Activated CD8-positive, alpha-beta memory T cell treated with anti-CD3 and anti-CD28 coated beads, Interleukin-2, amount 50 U/mL, for 1 hour (primary cell): ENCODE results near the gene TARS3.

Experiments used
- DNase-seq: peaks from one replicate; pipeline ENCODE4 v3.0.0-alpha.2; 2020; ENCODE audit errors: extremely low read depth

TARS3 gene

GRCh38 chr15:101698314-101698713 lies 26.0 kb downstream of the TARS3 start:
- no peak for DNase-seq

- DNase-seq, result no peak
Observed at GRCh38 chr15:101697488-101697887, 26.8 kb downstream of the TARS3 start.

DNA sequence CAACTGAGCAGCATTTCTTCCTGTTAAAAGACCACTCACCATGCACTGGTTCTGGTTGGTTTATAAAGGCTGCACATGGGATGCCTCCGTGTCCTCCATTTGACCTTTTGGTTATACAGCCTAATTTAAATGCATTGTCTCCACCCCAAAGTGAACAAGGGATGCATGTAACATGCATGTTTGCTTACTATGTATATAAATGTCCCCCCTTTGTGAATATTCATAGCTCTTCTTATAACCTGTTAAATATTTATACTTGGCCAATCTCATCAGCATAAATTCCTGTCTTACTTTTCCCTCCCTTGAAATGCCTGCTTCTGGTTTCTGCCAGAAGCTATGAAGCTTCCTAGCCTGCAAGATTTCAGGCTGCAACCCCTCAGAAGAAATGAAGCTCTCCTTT lies 27.4 kb downstream of the TARS3 start:
- DNase-seq, result no peak

DNA sequence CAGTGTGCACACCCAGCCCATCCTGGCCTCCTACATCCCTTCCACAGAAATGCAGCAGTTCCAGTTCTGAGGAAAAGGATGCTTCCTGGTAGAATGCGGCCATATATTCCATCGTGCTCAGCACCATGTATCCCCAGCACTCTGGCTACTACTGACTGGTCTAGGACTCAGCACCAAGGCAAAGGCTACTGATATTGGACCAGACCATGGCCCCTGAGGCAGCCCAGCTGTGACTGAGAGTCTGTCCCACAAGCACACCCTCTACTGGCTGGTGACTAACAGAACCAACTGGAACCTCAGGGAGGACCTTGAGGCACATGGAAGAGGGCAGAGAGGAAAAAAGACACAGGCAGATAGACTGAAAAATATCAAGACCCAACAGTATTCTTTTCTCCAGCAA lies 30.0 kb downstream of the TARS3 start:
- DNase-seq, result no peak

GRCh38 chr15:101692801-101693598 lies 31.3 kb downstream of the TARS3 start:
- DNase-seq, result no peak

DNA sequence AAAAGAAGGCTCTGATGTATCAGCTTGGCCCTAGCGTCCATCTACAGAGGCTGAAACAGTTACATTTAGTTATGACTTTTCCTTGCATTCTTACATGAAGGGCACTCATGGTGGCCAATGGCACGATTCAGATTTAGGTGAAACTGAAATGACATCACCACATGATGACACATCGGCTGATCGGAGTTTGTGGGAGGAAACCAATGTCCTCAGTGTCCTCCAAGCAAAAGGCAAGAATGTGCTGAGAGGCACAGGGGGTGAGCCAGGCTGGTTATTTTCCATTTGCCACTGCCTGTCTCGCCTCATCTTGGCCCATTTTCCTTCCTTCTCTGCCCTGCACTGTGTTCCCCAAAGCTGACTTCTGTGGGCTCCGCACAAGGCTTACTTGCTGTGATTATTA lies 34.4 kb downstream of the TARS3 start:
- no peak for DNase-seq

- no peak for DNase-seq
Observed at GRCh38 chr15:101686718-101687117, 37.6 kb downstream of the TARS3 start.

DNA sequence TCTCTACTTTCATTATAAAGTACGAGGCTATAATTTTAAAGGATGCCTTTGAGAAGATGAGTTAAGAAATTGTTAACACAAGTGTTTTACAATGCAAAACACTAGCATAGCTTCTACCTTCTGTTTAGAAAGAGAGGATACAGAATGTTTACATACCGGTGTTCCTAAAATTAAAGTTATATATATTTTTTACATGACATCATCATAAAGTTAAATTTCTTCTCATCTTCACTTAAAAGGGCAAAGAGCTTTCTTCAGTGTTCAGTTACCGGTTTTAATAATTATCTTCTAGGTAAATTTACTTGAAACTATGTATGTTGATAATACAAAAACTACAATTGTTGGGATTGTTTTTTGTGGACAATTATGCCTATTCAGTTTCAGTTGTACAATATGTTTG lies 39.4 kb downstream of the TARS3 start:
- no peak for DNase-seq

DNA sequence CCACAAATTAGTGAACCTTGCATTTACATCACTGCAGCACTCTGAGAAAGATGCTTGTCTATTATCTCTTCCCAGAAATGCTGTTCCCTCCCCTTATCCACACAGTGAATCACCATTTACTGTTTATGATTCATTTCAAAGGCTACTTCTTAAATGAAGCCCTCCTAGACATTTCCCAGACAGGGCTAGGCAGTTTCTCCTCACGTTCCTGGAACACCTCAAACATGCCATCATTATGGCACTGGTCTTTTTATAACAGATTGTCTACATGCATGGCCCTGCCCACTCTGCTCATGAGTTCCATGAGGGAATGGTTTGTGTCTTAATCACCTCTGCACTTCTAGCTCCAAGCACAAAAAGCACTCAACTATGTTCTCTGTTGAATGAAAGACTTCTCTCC lies 39.9 kb downstream of the TARS3 start:
- no peak for DNase-seq

DNA sequence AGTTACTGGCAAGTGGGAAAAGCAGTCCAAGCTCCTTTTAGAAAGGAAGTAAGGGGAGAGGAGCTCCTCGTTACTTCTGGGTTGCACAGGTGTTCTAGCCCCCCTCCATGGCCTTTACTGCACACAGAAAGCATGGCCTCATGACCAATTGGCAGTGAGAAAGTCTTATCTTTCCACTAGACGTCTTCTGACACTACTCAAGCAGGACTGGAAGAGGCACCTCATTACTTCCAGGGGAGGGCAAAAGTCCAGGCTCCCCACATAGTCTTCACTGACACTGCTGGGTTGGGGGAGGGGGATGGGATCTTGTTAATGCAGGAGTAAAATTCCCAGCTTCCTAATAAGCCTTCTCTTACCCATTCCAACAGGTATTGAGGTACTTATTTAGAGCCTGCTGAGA lies 44.5 kb downstream of the TARS3 start:
- DNase-seq, result no peak

DNA sequence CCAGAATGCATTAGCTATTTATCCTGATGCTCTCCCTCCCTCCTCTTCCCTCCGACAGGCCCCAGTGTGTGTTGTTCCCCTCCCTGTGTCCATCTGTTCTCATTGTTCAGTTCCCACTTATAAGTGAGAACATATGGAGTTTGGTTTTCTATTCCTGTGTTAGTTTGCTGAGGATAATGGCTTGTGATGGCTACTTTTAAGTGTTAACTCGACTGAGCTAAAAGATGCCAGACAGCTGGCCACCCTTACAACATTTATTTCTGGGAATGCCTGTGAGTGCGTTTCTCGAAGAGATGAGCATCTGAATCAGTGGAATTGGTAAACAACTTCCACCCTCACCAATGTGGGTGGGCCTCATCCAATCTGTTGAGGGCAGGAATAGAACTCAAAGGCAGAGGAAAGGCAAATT lies 47.3 kb downstream of the TARS3 start:
- DNase-seq, result no peak

DNA sequence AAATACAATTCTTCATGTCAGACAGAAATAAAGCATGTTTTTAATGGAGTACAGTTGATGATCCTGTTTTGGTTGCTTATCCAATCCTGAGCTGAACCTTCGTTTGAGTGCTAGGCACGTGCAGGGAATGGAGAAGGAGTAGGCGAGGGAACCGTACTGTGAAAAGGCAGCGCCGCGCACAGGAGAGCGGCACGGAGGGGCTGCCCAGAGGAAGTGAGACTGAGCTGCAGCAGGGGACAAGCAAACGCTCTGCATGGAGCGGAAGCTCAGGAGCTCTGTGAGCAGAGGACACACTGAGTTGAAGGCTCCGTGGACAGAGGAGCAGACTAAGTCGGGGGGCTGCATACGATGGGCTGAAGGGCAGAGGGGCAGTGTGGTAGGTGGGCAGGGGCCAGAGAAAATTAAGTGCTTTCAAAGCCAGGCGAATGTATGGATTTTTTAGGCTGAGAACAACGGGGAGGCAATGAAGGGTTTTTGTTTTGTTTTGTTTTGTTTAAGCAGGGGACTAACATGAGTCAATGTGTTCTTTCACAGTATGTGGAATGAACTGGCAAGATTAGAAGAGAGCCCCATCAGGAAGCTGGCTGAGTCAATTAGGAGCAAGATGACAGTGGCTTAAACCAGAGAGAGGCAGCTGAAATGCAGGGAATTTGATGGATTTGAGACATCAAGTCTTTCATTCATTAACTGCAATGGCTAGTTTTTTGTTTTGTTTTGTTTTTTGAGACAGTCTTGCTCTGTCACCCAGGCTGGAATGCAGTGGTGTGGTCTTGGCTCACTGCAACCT lies 48.3 kb downstream of the TARS3 start:
- no peak for DNase-seq

GRCh38 chr15:101675015-101675414 lies 49.3 kb downstream of the TARS3 start:
- DNase-seq, result no peak

DNA sequence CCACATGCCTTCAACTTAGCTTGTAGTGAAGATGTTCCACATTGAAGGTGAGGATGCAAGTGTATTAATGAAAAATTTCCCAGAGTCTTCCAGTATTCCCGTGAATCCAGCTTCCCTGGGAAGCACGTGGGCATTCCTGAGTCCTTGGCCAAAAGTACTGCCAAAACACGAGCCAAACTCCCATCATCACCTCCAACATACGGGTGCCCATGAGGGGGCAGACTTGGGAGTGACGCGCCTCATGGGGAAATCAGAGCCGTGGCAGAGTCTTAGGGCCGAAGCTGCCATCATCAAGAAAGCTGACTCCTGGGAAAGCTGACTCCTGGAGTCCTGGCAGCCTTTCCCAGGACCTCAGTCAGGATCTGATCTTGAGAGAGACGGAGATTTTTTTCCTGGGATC lies 52.0 kb downstream of the TARS3 start:
- DNase-seq, result no peak

DNA sequence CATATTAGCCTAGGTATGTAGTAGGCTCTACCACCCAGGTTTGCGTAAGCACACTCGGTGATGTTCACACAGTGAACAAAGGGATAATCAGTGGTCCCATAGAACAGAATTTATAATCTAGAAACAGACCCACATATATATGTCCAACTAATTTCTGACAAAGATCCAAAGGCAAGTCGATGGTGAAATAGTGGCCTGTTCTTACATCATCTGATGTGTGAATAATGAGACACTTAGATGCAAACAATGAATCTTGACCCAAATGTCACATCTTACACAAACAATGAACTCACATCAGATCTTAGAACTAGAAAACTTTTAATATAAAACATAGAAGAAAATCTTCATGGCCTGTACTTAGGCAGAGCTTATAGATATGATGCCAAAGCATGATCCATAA lies 54.5 kb downstream of the TARS3 start:
- no peak for DNase-seq

DNA sequence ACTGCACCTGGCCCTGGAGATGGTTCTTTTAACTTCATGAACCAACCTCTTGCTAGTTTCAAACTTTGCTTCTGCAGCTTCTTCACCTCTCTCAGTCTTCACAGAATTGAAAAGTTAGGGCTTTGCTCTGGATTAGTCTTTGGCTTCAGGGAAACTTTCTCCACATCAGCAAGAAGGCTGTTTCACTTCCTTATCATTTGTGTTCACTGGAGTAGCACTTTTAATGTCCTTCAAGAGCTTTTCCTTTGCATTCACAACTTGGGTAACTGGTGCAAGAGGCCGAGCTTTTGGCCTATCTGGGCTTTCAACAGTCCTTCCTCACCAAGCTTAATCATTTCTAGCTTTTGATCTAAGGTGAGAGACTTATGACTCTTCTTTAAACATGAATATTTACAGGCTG lies 56.4 kb downstream of the TARS3 start:
- DNase-seq, result no peak

- no peak for DNase-seq
Observed at GRCh38 chr15:101664303-101664913, 59.9 kb downstream of the TARS3 start.

- DNase-seq, result no peak
Observed at GRCh38 chr15:101662203-101662602, 62.1 kb downstream of the TARS3 start.

DNA sequence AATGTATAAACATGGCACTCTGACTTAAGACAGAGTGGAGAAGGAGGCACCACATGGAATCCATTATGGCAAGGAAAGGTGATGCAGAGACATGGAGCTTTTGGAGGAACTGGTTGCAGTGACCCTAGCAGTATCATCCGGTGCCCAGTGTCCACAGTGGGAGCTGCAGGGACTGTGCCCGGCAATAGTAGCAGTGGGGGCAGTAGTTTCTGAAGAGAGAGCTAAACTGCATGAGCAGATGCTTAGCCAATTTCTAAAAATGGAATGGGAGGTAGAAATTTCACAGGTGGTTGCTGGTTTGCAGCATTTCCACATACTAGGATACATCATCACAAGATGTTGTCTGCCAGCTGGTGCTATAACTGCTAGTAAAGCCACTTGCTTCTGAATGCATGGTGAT lies 64.3 kb downstream of the TARS3 start:
- no peak for DNase-seq

- no peak for DNase-seq
Observed at GRCh38 chr15:101657968-101658784, 66.1 kb downstream of the TARS3 start.

DNA sequence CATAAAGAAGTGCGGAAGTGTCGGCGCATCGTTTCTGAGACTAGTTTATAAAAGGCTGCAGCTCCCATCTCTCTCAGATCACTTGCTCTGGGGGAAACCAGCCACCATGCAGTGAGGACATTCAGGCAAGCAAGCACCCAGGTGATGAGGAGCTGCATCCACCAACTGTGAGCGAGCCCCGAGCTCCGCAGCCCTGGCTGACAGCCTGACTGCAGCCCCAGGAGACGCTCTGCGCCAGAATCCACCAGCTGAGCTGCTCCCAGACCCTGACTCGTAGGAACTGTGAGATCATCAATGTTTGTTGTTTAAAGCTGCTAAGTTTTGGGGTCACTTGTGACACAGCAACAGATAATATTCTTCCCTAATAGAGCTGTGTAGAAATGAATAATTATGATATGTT lies 67.1 kb downstream of the TARS3 start:
- no peak for DNase-seq
